HCT116 (cell line): ENCODE data around the gene ZNF429. TPM values are rescaled to one million over a fixed set of nuclear protein-coding genes. Genes with fewer than 3 reads are reported as not detected.

Experiments used
- ATAC-seq: fragments of 200-7000 bp; cut with Tn5 transposase; 2 replicates; pipeline ENCODE4 v1.9.1; 2020; ENCODE audit warnings: mild to moderate bottlenecking, moderate library complexity
- BruUV-seq: library from RNA; stranded (reverse); fragments of 400-500 nt; replicated peaks from 2 replicates; lab custom pipeline; 2021; lab: Mats Ljungman, UMichigan
- CTCF ChIA-PET: fragments of 300-600 bp; sonication (Branson Sonifier 250); formaldehyde crosslinking; loops from one replicate; lab custom pipeline; 2021; ENCODE audit warnings: antibody characterized with exemption; lab: Charles Lee
- POLR2A ChIA-PET: fragments of 300-600, 350-600 bp; sonication (Branson Sonifier 250); formaldehyde crosslinking; loops from one replicate; lab custom pipeline; 2021; ENCODE audit warnings: antibody characterized with exemption; lab: Charles Lee
- RAD21 ChIA-PET, 2 experiments: fragments of 300-600 bp; sonication (Branson Sonifier 250); formaldehyde crosslinking; loops; one replicate each; lab custom pipeline; 2023; ENCODE audit warnings: low total read pairs in 2 of 2; ENCODE audit not compliant: uncharacterized antibody in 2 of 2, unreplicated experiment in 2 of 2, low non-redundant PET in 1 of 2; lab: Charles Lee
- DNase-seq: peaks from one replicate; pipeline ENCODE4 v3.0.0-alpha.2; 2010; ENCODE audit warnings: low read depth, low spot score
- H2AFZ ChIP-seq: fragments of 200-600 bp; shearing (Covaris generic), sonication (generic); 2 replicates; pipeline ENCODE4 v1.6.1; 2017; ENCODE audit warnings: low read depth, mixed run types, mixed read lengths, antibody characterized with exemption, low read length; ENCODE audit not compliant: poor library complexity, severe bottlenecking
- H3K27ac ChIP-seq: 2 replicates; pipeline ENCODE4 v1.5.1; 2012; ENCODE audit warnings: low read depth, low read length
- H3K27me3 ChIP-seq: fragments of 200-600 bp; sonication (generic); 2 replicates; pipeline ENCODE4 v1.6.1; 2016; ENCODE audit warnings: mixed run types, low read length, mixed read lengths; ENCODE audit not compliant: insufficient read depth
- H3K36me3 ChIP-seq, 2 experiments: fragments of 200-500 bp in 1 of 2; fragments of 200-600 bp in 1 of 2; sonication (Bioruptor generic) in 1 of 2; sonication (generic) in 1 of 2; 2 replicates each; pipeline versions ENCODE4 v1.5.1 to v1.6.1; 2014 to 2016; ENCODE audit warnings: low read length in 2 of 2, inconsistent platforms in 1 of 2, mixed read lengths in 1 of 2, mixed run types in 1 of 2; ENCODE audit not compliant: insufficient read depth in 2 of 2, control insufficient read depth in 1 of 2
- H3K4me1 ChIP-seq, 2 experiments: fragments of 200-600 bp in 1 of 2; sonication (generic) in 1 of 2; 2 replicates each; pipeline versions ENCODE4 v1.5.1 to v1.6.1; 2012 to 2017; ENCODE audit warnings: low read length in 2 of 2, inconsistent platforms in 1 of 2, mild to moderate bottlenecking in 1 of 2, mixed read lengths in 1 of 2, mixed run types in 1 of 2, moderate library complexity in 1 of 2; ENCODE audit not compliant: insufficient read depth in 2 of 2, control insufficient read depth in 1 of 2
- H3K4me2 ChIP-seq: fragments of 200-600 bp; sonication (generic); 2 replicates; pipeline ENCODE4 v1.6.1; 2017; ENCODE audit warnings: mixed run types, low read length, mixed read lengths
- H3K4me3 ChIP-seq, 2 experiments: fragments of 200-600 bp in 1 of 2; sonication (generic) in 1 of 2; replicated peaks in 1 of 2; 2 replicates each; pipeline ENCODE4 v1.5.1; 2011 to 2016; ENCODE audit warnings: low read length in 2 of 2, control low read depth in 1 of 2, low read depth in 1 of 2, mild to moderate bottlenecking in 1 of 2, mixed read lengths in 1 of 2, mixed run types in 1 of 2
- H3K79me2 ChIP-seq: fragments of 200-600 bp; sonication (generic); 2 replicates; pipeline ENCODE4 v1.6.1; 2017; ENCODE audit warnings: mild to moderate bottlenecking, mixed run types, low read length, moderate library complexity, mixed read lengths; ENCODE audit not compliant: insufficient read depth
- H3K9ac ChIP-seq: fragments of 200-600 bp; sonication (generic); 2 replicates; pipeline ENCODE4 v1.6.1; 2016; ENCODE audit warnings: low read length, mixed read lengths
- H3K9me2 ChIP-seq: fragments of 200-600 bp; sonication (generic), shearing (Covaris generic); 2 replicates; pipeline ENCODE4 v1.6.1; 2017; ENCODE audit warnings: mixed run types, mild to moderate bottlenecking, moderate library complexity; ENCODE audit not compliant: insufficient read depth
- H3K9me3 ChIP-seq, 2 experiments: fragments of 200-500 bp in 1 of 2; fragments of 200-600 bp in 1 of 2; sonication (Bioruptor generic) in 1 of 2; sonication (generic) in 1 of 2; 2 replicates each; pipeline ENCODE4 v1.6.1; 2014 to 2017; ENCODE audit warnings: low read length in 2 of 2, mixed read lengths in 2 of 2, inconsistent platforms in 1 of 2, low read depth in 1 of 2, mild to moderate bottlenecking in 1 of 2, mixed run types in 1 of 2, moderate library complexity in 1 of 2; ENCODE audit not compliant: control insufficient read depth in 1 of 2, insufficient read depth in 1 of 2
- H4K20me1 ChIP-seq: fragments of 200-600 bp; sonication (generic), shearing (Covaris generic); 2 replicates; pipeline ENCODE4 v1.6.1; 2017; ENCODE audit warnings: mixed run types, mild to moderate bottlenecking, moderate library complexity; ENCODE audit not compliant: insufficient read depth
- ATF3 ChIP-seq: IDR thresholded peaks from 2 replicates; pipeline ENCODE4 v1.6.1; 2012
- CBX3 ChIP-seq: IDR thresholded peaks from 2 replicates; pipeline ENCODE4 v1.6.1; 2012; ENCODE audit warnings: low read depth
- CEBPB ChIP-seq: IDR thresholded peaks from 2 replicates; pipeline ENCODE4 v1.6.1; 2012; ENCODE audit warnings: low read depth
- CTCF ChIP-seq, 3 experiments: fragments of 200-600 bp in 1 of 3; sonication (generic) in 1 of 3; IDR thresholded peaks in 2 of 3; conservative IDR thresholded peaks in 1 of 3; 2 replicates each; pipeline ENCODE4 v1.5.1; 2012 to 2017; ENCODE audit warnings: low read depth in 2 of 3, low read length in 2 of 3, antibody characterized with exemption in 1 of 3, borderline replicate concordance in 1 of 3, control low read depth in 1 of 3, mild to moderate bottlenecking in 1 of 3, mixed read lengths in 1 of 3, mixed run types in 1 of 3, moderate library complexity in 1 of 3; ENCODE audit not compliant: insufficient read depth in 1 of 3
- EGR1 ChIP-seq: IDR thresholded peaks from 2 replicates; pipeline ENCODE4 v1.6.1; 2012; ENCODE audit warnings: low read depth
- ELF1 ChIP-seq: IDR thresholded peaks from 2 replicates; pipeline ENCODE4 v1.6.1; 2012; ENCODE audit warnings: low read depth, borderline replicate concordance
- EZH2phosphoT487 ChIP-seq: fragments of 200-600 bp; IDR thresholded peaks from 2 replicates; pipeline ENCODE4 v1.6.1; 2018; ENCODE audit warnings: antibody characterized with exemption, borderline replicate concordance
- FOSL1 ChIP-seq: IDR thresholded peaks from 2 replicates; pipeline ENCODE4 v1.6.1; 2012; ENCODE audit warnings: low read depth
- JUND ChIP-seq: IDR thresholded peaks from 2 replicates; pipeline ENCODE4 v1.6.1; 2012
- MAX ChIP-seq: IDR thresholded peaks from 2 replicates; pipeline ENCODE4 v1.6.1; 2012
- POLR2AphosphoS5 ChIP-seq: IDR thresholded peaks from 2 replicates; pipeline ENCODE4 v1.6.1; 2011; ENCODE audit warnings: mild to moderate bottlenecking, low read depth, low read length, moderate library complexity
- RAD21 ChIP-seq: IDR thresholded peaks from 2 replicates; pipeline ENCODE4 v1.6.1; 2012; ENCODE audit warnings: low read depth, mild to moderate bottlenecking
- SIN3A ChIP-seq: IDR thresholded peaks from 2 replicates; pipeline ENCODE4 v1.6.1; 2012; ENCODE audit warnings: low read depth
- SP1 ChIP-seq: IDR thresholded peaks from 2 replicates; pipeline ENCODE4 v1.6.1; 2012; ENCODE audit warnings: low read depth
- SRF ChIP-seq: IDR thresholded peaks from 2 replicates; pipeline ENCODE4 v1.6.1; 2012; ENCODE audit warnings: low read depth
- TCF7L2 ChIP-seq: IDR thresholded peaks from 2 replicates; pipeline ENCODE4 v1.7.0; 2011; ENCODE audit warnings: borderline replicate concordance, inconsistent platforms; ENCODE audit not compliant: insufficient read depth, insufficient read length; ENCODE audit errors: extremely low read depth
- YY1 ChIP-seq: IDR thresholded peaks from 2 replicates; pipeline ENCODE4 v1.6.1; 2011; ENCODE audit warnings: low read length, low read depth, moderate library complexity, mild to moderate bottlenecking; ENCODE audit not compliant: insufficient replicate concordance; ENCODE audit errors: extremely low read depth
- ZBTB33 ChIP-seq: IDR thresholded peaks from 2 replicates; pipeline ENCODE4 v1.6.1; 2011; ENCODE audit warnings: mild to moderate bottlenecking, low read length, moderate library complexity; ENCODE audit not compliant: insufficient replicate concordance; ENCODE audit errors: extremely low read depth
- ZFX ChIP-seq: fragments of 450-650 bp; IDR thresholded peaks from 2 replicates; pipeline ENCODE4 v1.6.1; 2017
- ZNF274 ChIP-seq: fragments of 200-500 bp; sonication (Bioruptor generic); IDR thresholded peaks from 2 replicates; pipeline ENCODE4 v1.6.1; 2014; ENCODE audit warnings: mild to moderate bottlenecking, low read depth, low read length, inconsistent platforms
- intact Hi-C: fragments of 100-400 bp; cut with micrococcal nuclease; formaldehyde crosslinking; loops from 2 replicates; pipeline ENCODE4 v1.10.0; 2022
- total RNA-seq: library from RNA; stranded (reverse); gene quantifications from one replicate; pipeline ENCODE4 v1.2.1, GENCODE V29; 2021; ENCODE audit not compliant: unreplicated experiment

The ZNF429 gene
- total RNA-seq, 1 experiment from 2014 or later: 0.42 TPM

- RAD21 ChIA-PET: no interaction called here
- no peaks in the 10 kb centered on the region for H3K9me2 ChIP-seq
- H3K9ac ChIP-seq: no peak overlapping the region
- H3K4me2 ChIP-seq: no peak overlapping the region
- H3K27ac ChIP-seq: no peak overlapping the region
- POLR2A ChIA-PET: no interaction called here
- H3K4me3 ChIP-seq: no peak overlapping the region
- no peak for TF ChIP-seq FOSL1
- no peak for TF ChIP-seq YY1
- TF ChIP-seq CBX3: no peak
- no peak for TF ChIP-seq CTCF (IDR thresholded peaks at IDR 0.05 in 2 of 3, conservative IDR thresholded peaks at IDR 0.05 in 1 of 3; ENCODE audit: borderline replicate concordance in 1 of 3, insufficient read depth in 1 of 3, low read depth in 2 of 3, low read length in 2 of 3)
- no peak for TF ChIP-seq RAD21
- TF ChIP-seq ATF3: no peak
- TF ChIP-seq ELF1: no peak
- no peak for TF ChIP-seq EGR1
- TF ChIP-seq SP1: no peak
- no peak for TF ChIP-seq SIN3A
- no peak for TF ChIP-seq EZH2phosphoT487
- no peak for TF ChIP-seq CEBPB
- TF ChIP-seq POLR2AphosphoS5: no peak
- TF ChIP-seq JUND: no peak
- no peak for TF ChIP-seq ZBTB33
- TF ChIP-seq ZFX: no peak
- TF ChIP-seq SRF: no peak
- TF ChIP-seq ZNF274: no peak
- no peak for TF ChIP-seq TCF7L2
- TF ChIP-seq MAX: no peak
- H3K27me3 ChIP-seq: no peaks in the 10 kb centered on the region
- intact Hi-C loops: no loop called here
- no peak for DNase-seq
- no peak overlapping the region for H2AFZ ChIP-seq
- no peaks in the 10 kb centered on the region for H3K4me1 ChIP-seq
- H3K36me3 ChIP-seq: no peaks in the 10 kb centered on the region
- no peaks in the 10 kb centered on the region for H3K79me2 ChIP-seq
- ATAC-seq: no peak
- CTCF ChIA-PET: no interaction called here
- BruUV-seq: no TSS peak
- peaks cover 0 to 12% of the 10 kb centered on the region in 2 experiments; a peak in 2 of 4 replicates for H3K9me3 ChIP-seq
- H4K20me1 ChIP-seq: no peaks in the 10 kb centered on the region
Measured at GRCh38 chr19:21603431-21604231, 98.2 kb downstream of the ZNF429 start.
